Measurements from ENCODE around the gene RNF166. TPM values are rescaled to one million over a fixed set of nuclear protein-coding genes. Genes with fewer than 3 reads are reported as not detected.

The RNF166 gene
- polyA plus RNA-seq, 1 donor, result 14.6 TPM

DNA sequence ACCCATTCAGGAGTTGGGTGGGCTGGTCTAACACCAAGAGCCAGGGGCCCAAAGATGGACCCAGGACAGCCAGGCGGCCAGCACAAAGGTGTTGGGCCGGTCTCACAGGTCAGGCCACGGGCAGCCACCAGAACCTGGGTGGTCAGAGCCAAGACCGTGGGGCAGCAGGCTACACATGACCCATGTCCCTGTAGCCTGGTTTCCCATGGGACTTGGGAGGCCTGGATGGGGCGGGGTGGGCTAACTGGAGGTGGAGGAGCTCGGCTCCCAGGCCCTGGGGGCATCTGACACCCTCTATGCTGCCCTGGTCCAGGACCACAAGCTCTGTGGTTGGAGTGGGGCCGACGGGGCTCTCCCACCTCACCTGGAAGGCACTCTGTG, 17.3 kb upstream of the RNF166 start:
- no peak for DNase-seq

GRCh38 chr16:88722784-88723506, 16.7 kb upstream of the RNF166 start:
- DNase-seq, result no peak

DNA sequence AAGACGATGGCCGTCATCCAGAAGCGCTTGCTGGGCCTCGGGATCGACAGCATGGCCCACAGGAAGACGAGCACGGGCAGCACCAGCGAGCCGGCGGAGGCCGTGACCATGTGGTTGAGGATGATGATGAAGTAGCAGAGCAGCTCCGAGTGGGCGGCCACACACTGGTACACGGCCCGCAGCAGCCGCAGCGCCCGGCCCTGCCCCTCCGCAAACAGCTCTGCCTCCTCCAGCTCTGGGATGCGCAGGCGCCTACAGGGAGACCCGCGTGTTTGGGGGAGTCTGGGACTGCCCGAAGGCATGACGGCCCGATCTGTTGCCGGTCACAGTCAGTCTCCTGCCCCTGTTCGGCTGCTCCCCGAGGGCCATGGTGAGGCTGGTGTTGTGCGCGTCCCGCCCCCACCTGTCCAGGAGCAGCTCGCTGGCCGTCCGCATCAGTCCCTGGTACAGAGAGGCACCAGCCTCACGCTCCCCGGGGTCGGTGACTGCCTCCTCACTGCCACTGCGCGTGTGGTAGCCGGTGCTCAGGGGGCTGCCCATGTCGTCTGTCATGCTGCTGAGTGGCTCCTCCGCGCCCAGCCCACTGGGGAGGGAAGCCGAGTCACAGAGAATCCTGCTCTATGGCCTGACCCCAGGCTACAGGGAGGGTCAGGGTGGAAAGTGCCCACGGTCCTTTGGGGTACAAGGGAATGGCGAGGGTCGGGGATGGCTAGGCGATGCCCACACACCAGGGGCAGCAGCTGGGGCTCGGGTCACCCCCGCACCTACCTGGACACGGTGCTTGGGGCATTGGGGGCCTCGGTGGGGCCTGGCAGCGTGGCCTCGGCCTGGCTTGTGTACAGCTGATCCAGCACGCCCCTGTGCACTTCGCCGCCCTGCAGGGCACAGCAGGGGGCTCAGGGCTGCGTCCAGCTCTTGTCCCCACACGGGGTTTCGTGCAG, 15.9 kb upstream of the RNF166 start:
- no peak for DNase-seq

DNA sequence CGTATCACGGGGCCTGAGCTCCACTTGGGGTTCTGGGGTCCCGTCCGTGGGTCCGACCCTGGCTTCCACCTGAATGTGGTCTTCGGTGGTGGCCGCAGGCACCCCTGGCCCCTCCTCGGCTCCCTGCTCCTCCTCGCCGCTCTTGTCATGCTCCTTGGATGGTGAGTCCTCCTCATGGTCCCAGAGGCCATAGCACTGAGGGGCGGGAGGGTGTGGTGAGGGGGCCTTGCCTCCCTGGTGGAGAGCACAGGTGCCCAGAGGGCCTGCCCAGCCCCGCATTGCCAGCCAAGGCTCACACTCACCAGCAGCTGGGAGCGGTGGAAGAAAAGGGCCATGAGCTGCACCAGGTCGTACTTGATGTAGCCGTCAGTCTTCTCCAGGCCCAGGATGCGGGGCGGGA, 15.0 kb upstream of the RNF166 start:
- no peak for DNase-seq

DNA sequence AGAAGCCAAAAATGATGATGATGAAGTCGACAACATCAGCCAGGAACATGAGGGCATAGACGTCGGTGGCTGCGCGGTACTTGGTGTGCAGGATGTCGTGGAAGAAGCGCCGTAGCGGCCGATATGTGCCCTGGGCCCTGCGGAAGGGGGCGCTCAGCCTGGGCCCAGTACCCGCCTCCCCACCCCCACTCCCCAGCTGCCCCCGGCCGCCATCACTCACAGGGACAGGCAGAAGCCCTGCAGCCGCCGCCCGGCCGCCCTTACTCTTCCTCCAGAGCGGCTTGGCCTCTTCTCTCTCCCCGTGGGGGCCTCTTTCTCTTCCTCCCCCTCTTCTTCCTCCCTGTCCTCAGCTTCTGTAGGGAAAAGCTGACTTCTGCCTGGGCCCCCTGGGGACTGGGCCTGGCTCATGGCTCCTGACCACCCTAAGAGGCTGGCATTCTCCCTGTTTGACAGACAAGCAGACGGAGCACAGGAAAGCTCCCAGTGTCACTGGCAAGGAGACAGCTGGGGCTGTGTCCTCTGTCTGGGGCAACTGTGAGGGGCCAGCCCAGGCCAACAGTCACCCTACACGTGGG, 14.3 kb upstream of the RNF166 start:
- no peak for DNase-seq

GRCh38 chr16:88719933-88720296, 13.7 kb upstream of the RNF166 start:
- no peak for DNase-seq

DNA sequence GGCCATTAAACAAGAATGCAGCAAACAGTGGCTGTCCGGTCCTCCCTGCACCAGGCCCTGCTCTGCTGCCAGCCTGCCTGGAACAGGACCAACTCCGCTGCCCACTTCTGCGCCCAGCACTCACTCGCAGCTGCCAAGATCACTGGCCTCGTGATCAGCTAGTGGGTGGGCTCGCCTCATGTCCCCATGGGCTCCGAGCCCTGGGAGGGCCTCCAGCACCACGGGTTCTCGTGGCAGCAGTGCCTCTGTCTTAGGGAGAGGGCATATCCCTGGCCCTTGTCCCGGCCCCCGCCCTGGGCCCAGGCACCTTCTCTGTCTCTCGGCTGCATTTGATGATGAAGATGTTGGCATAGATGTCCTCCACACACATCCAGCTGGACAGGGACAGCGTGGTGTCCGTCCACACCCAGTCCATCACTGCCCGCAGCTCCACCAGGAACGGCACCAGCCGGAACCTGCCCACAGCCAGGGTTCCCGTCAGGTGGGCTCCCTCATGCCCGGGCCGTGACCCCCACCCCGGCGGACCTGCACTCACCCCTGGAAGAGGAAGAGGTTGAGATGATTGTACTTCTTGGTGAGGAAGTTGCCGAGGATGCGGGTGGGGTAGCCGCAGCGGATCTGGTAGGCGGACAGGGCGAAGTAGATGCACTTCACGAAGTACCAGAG, 13.2 kb upstream of the RNF166 start:
- no peak for DNase-seq

GRCh38 chr16:88718178-88718577, 12.0 kb upstream of the RNF166 start:
- DNase-seq, result no peak

DNA sequence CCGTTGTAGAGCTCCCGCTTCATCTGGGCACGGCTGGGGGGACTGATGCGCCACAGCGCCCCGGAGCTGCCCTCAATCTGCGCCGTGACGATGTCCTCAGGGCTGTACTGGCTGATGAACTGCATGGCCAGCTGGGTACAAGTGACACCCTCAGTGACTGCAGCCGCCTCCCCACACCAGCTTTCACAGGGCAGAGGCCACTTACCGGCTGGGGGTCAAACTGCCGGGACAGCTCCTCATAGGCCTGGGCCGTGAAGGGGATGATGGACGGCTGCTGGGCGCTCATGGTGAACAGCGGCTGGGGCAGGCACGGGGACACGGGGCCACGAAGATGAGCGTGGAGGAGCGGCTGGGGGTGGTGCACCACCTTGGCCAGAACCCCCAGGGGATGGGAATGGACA, 10.4 kb upstream of the RNF166 start:
- DNase-seq, result no peak

DNA sequence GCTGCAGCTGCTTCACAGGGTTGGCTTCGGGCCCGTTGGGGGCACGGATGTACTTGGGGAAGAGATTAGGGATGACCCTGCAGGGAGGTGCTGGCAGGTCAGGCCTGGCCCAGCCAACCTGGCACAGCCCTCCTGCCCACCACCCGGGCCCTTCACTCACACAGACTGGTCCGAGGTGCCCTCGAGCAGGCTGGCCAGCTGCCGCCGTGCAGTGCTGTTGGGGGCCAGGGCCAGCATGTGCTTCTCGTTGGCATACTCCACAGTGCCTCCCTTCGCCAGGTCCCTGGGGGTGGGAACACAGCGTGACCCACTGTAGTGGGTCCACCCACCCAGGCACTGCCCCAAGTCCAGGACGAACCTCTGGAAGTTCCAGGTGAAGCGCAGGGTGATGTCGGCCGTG, 10.0 kb upstream of the RNF166 start:
- DNase-seq, result no peak

DNA sequence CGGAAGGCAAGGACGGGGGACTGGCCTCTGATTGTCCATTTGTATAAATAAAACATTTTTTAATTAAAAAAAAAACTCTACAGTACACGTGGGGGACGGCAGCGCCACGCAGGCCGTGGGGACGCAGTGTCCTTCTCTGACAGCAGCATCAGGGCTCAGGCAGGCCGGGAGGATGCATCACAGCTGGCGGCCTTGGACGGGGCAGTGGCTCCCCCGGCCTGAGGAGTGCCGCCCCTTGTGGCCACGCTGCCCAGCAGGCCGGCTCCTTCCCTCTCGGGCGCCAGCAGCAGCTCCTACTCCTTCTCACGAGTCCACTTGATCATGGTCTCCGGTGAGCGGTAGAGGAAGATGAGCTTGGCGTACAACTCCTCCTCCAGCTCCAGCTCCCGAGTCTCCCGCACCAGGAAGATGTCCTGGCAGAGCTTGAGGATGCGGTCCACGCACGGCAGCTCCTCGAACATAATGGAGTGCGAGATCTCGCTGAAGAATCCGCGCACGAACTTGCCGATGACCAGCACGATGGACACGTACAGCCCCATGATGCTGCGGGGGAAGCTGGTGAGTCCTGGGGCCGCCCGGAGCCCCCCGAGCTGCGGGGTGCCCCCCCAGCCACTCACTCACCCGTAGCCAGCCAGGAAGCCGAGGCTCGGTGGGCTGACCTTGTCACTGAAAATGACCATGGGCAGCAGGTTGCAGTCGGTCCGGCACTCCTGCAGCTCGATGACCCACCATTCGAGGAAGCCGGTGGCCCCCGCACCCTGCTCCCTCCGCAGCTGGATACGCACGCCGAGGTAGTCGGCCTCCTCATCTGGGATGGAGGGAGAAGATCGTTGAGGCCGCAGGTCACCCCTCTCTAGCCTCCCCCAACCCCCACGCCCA, 9.3 kb upstream of the RNF166 start:
- DNase-seq, result no peak

GRCh38 chr16:88714420-88715302, 8.5 kb upstream of the RNF166 start:
- DNase-seq, result no peak

DNA sequence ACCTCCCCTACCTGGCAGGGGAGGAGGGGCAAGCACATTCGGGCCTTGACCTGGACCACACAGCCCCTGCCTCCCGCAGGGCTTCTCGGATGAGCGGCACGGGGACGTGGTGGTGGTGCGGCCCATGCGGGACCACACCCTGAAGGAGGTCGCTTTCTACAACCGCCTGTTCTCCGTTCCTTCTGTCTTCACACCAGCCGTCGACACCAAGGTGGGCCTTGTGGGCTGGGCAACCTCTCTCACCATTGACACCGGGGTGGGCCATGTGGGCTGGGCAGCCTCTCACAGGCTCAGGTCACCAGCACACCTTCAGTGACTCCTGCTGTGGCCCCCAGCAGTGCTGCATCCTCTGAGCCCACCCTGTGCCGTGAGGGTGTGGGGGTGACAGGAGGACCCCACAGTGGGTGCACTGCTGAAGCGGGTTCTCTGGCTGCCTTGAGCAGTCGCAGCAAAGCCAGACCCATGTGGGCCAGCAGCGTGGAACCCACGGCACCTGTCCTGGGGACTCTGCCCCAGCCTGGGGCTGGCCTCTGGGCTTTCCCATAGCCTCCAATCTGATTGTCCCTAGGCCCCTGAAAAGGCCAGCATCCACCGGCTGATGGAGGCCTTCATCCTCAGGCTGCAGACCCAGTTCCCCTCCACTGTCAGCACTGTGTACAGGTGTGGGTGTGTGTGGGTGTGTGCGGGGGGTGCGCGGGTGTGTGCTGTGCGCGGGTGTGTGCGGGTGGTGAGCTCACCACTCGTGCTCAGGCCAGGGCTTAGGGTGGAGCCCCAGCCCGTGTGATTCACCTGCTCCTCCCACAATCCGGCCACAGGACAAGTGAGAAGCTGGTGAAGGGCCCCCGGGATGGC, 7.6 kb upstream of the RNF166 start:
- no peak for DNase-seq

DNA sequence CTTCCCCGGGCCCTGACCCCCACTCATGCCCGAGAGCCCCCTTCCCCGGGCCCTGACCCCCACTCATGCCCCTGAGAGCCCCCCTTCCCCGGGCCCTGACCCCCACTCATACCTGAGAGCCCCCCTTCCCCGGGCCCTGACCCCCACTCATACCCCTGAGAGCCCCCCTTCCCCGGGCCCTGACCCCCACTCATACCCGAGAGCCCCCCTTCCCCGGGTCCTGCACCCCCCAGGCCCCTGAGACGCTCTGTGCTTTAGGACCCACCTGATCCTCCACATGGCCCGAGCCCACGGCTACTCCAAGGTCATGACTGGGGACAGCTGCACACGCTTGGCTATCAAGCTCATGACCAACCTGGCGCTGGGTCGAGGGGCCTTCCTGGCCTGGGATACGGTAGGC, 6.8 kb upstream of the RNF166 start:
- no peak for DNase-seq

DNA sequence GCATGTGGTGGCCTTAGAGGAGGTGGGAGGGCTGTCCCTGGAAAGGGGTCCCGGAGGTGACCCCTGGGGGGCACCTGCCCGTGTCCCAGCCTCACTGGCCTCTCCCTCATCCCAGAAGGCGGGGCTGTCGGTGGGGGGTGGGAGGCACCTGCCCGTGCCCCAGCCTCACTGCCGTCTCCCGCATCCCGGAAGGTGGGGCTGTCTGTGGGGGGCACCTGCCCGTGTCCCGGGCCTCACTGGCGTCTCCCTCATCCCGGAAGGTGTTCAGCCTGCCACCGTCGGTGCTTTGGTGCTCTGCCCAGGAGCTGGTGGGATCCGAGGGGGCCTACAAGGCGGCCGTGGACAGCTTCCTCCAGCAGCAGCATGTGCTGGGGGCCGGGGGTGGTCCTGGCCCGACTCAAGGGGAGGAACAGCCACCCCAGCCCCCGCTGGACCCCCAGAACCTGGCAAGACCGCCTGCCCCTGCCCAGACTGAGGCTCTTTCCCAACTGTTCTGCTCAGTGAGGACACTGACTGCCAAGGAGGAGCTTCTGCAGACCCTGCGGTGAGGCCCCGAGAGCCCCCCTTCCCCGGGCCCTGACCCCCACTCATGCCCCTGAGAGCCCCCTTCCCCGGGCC, 6.3 kb upstream of the RNF166 start:
- DNase-seq, result no peak

DNA sequence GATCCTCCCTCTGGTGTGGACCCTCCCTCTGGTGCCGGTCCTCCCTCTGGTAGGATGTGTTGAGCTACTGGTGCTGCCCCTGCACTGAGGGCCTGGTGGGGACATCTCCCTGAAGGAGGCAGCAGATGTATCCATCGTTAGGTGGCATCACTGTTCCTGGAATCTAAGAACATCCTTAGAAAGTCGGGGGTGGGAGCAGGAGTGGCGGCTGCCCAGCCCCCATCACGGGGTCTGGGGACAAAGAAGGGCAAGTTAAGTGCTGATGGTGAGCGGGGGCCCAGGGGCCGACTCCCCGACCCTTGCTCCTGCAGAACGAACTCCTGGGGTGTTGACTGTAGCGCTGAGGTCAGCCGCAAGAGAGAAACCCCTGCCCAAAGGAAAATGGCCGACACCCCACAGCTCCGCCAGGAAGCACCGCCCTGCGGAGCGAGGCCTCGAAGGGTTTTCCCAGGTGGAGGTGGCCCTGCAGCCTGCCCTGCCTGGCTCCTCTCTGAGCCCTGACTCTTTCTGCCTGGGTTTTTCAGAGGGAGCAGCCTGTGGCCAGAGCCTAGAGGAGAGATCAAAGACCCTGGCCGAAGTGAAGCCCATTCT, 5.6 kb upstream of the RNF166 start:
- no peak for DNase-seq

- DNase-seq, result no peak
Measured at GRCh38 chr16:88710556-88710955, 4.3 kb upstream of the RNF166 start.

GRCh38 chr16:88706965-88707826, 988 bp upstream of the RNF166 start:
- no peak for DNase-seq
